ENCODE results near the gene TYRO3.

The TYRO3 gene

DNA sequence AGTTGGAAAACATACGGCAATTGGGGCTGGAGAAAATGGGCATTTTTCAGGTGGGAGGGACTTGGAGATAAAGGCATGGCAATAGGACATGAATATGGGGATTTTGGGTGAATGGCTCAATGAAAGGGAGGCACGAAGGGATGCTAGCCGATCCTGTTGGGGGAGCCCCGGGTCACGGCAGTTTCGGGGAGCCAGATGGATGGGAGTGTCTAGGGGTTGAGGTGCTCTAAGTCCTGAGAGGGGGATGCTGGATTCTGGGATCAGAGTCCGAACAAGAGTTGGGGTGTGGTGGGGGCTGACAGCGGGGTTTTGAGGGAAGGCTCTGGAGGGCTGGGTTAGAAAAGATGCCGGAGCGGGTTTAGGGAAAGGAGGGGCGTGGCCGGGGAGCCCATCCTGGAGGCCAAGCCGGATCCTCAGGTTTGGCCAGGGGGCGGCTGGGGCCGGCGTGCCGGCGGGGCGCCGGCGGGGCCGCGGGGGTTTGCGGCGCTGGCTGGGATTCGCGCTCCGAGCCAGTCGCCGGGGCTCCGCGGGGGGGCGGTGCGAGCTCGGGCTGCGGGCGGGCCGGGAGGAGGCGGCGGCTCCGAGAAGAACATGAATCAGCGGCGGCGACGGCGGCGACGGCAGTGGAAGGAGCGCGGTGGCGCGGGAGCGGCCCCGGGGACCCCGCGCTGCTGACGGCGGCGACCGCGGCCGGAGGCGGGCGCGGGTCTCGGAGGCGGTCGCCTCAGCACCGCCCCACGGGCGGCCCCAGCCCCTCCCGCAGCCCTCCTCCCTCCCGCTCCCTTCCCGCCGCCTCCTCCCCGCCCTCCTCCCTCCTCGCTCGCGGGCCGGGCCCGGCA is at the start of gene TYRO3:
TYRO3 (plus strand) TSS at position 813 of the 839 bp plus-strand sequence. CDS start 46 bp downstream, outside the sequence.
- DNase-seq (ENCODE audit: low read depth, low spot score) = peak; percentile 83

DNA sequence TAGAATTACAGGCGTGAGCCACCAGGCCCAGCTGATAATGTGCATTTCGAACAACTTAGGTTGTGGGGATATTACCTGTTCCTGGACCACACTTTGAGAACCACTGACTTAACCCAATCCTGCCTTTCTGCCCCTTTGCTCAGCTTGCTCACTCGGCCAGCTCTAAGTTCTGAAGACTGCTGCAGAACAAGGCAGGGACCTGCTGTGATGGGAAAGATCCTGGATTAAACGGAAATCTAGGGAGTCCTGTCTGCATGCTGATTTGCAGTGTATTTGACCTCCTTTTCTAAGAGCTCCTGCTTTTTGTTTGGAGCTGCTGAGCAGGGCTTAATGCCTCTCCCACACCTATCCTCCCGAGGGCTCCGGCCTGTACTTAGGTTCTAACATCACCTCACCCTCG is 48.3 kb upstream of the TYRO3 start:
- no peak for DNase-seq (ENCODE audit: low read depth, low spot score)

DNA sequence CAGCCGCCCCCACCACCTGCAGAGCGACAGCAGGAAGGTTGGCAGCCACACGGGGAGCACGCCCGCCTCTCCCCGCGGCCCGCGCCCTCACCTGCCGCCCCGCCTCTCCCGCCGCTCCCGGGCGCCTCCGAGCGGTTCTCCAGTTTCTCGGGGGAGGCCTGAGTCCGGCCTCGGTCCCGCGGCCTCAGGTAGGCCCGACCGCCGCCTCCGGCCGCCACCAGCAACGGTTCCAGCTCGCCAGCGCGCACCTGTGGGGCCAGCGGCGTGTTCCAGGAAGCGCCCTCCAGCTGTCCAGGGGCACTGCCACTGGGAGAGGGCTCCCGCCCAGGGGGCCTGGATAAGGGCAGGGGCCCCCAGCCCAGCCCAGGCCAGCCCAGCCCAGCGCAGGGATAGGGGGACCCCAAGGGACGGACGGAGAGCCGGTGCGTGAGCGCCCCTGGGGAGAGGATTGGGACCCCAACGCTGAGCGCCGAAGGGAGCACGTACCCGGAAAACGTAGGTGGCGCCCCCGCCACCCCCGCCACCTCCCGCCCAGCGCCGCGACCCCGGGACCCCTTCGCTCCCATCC is 47.6 kb upstream of the TYRO3 start:
- DNase-seq (ENCODE audit: low read depth, low spot score) = no peak

DNA sequence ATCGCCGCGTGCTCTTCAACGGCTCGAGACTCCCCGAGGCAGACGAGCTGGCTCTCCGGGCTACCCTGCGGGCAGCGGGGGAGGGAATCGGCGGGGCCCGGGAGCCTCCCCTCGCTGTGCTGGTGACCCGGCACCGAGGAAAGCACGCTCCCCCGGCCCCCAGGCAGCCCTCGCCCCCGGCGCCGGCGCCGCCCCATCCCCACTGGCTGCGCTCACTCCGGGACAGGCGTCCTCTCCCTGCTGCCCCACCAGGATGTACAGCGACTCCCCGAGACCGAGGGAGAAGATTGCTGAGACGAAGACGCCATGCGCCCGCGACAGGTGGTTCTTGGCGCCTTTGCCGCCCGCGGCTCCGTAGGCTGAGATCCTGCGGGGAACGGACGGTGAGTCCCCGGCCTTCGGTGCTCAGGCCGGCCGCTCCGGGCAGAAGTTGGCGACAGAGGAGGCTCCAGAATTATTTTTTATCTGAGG is 47.1 kb upstream of the TYRO3 start:
- DNase-seq (ENCODE audit: low read depth, low spot score) = peak; percentile 23

DNA sequence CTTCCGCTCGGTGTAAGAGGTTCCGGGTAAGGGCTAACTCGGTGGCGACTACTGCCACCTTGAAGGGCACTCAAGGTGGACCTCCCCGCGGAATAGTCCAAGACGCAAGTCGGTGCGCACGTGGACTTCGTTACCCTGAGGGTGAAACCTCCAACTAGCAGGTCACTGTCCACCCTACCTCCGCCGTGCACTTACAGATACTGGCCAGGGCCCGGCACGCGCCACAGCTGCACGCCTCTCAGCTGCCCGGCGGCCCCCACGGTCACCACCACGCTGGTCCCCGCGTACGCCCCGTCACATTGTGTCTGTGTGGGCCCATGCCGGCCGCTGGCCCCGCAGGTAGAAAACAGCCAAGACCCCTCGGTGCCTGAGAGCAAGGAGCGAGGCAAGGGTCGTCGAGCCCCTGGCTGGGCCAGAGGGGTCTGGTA is 46.5 kb upstream of the TYRO3 start:
- no peak for DNase-seq (ENCODE audit: low read depth, low spot score)

DNA sequence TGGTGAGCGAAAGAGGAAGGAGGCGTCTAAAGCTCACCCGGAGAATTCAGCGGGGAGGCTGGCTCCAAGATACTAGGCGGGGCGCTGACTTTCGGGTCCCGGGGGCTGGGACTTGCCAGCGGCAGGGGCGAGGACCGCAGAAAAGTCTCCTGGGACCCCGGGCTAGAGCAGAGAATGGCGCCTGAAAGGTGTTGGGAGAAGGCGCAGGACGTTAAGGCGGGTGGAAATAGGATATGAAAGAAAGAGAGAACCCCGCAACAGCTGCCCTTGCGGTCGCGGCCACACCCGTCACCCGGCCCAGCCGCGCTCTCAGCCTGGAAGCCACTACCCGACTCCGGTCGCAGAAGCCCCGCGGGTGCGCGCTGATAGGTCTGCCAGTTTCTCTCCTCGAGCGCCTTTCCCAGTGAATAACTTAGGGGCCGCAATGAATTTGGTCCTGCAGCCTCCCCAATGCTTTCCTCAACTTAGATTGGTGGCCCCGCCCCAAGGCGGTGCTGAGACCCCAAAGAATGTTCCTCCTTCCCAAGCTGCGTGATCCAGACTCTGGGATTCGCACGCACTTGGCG is 46.0 kb upstream of the TYRO3 start:
- DNase-seq (ENCODE audit: low read depth, low spot score) = peak; percentile 29

DNA sequence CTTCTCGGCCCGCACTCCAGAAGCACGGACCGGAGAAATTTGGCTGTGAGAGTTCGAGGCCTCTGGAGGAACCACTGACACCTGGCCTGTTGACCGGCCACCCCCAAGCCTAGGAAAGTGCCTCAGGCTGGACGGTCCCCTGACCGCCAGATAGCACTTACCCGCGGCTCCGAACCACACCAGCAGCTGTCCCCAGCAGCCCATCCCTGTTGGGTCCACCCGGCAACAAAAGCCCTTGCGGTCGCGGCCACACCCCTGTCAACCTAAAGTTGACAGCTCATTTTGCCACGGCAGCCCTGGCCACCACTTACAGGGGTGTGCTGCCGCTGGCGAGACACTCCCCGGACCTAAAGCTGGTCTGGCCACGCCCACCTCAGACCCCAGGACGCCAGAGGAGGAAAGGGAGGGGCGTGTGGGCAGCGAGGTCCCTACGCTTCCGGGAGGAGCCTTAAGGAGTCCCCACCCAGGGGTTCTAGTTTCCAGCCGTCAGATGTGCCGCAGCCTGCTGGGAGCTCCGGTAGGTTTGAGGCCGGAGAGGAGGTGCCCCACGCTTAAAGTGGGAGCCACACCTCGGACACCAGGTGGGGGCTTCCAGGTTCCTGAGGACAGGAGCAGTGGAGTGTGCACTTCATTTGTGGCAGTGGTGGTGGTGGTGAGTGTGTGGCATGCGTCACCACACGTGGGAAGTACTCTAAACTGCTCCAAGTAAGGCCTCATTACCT is 45.3 kb upstream of the TYRO3 start, which contains the start of gene LTK:
LTK (minus strand) TSS at position 322 of the 722 bp plus-strand sequence; CDS start at position 204, 118 bp downstream.
- peak; percentile 42 for DNase-seq (ENCODE audit: low read depth, low spot score)

DNA sequence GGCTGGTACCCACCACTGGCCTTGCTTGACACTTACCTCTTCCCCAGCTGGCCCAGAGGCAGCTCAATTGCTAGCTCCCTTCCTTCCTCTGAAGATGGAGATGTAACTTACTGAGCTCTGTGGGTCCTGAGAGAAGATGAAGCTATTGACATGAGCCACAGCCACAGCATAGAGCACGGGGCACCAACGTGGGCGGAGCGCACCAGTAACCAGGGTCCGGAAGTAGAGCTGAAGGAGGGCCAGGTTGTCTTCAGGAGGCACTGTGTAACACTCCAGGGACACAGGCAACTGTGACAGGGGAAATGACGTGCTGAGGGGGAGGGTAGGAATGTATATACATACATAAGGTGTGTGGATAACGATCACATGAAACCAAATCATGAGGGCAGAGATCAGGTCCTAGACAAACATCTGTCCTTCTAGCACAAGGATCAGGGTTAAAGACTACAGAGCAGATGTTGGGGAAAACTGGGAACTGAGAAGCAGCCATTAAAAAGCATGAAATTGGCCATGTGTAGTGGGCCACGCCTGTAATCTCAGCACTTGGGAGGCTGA is 41.0 kb upstream of the TYRO3 start:
- no peak for DNase-seq (ENCODE audit: low read depth, low spot score)

DNA sequence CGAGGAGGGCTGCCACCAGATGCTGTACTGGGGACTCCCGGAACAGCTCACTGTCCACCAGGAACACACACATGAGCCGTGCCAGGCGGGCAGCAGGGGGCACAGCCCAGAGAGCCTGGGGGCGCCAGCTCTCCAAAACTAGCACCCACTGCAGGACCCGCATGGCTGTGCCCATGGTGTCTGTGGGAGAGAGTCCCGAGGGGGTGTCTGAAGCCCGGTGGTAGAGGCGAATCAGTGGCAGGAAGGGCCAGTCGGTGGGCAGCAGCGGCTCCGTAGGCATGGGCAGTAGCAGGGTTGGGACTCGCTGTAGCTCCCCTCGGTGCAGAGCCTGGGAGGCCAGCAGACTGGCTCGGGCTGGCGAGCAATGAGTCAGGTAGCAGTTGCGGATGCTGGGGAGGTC is 38.4 kb upstream of the TYRO3 start:
- DNase-seq (ENCODE audit: low read depth, low spot score) = no peak

DNA sequence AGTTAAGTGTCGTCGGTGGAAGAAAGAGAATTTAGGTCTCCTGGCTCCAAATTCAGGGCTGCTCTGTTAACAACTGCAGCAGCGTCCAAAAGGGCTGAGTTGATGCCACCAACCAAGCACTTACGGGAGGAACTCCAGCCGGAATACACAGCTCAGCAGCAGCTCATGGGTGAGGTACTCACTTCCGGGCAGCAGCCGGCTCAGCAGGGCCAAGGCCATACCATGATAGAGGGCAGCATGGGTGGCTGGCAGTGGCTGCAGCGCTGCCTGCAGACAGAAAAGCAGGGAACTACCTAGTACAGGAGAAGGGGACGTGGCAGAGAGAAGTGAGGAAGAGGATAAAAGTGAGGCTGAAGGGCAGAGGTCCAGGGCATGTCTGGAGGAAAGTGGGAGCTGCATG is 37.4 kb upstream of the TYRO3 start:
- DNase-seq (ENCODE audit: low read depth, low spot score) = no peak

DNA sequence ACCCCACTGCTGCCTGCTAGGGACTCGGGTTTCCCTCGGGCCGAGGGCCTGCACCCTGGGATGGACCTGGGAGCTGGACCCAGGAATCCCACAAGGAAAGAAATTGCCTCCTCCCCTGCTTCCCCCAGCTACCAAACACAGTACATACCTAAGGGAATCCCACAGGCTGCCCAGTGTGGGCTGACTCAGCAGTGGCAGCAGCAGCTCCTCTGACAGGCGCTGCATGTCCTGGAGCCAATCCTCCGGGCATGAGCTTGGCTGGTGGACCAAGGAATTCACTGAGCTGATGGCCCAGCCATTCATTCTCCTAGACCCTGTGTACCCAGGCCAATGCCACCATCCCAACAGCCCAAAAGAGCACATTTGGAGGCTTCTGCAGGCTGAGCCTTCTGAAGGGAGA is 35.9 kb upstream of the TYRO3 start:
- DNase-seq (ENCODE audit: low read depth, low spot score) = peak; percentile 79

DNA sequence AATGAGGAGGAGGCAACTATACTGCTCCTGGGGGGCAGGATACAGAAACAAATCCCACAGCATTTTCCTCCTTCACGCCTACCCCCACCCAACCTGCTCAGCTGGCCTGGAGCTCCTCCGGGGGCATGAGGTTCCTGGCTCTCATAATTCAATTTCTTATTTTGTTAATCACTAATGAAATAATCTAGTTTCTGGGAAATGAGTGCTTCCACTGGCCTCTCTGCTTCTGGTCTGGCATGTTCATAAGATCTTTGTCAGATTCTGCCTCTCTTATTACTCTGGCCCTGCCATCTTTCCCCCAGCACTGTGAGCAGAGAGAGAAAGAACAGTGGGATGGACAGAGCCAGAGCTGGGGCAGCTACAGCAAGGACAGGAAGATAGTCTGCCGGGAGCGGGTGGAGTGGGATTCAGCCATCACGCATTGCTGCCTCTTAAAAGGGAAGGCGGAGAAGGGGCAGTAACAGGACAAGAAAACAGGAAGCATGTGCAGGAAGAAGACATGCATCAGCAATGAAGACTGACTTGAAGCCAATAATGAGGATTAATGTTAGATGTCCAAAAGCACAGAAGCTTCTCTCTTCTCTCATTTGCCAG is 28.6 kb upstream of the TYRO3 start:
- no peak for DNase-seq (ENCODE audit: low read depth, low spot score)

DNA sequence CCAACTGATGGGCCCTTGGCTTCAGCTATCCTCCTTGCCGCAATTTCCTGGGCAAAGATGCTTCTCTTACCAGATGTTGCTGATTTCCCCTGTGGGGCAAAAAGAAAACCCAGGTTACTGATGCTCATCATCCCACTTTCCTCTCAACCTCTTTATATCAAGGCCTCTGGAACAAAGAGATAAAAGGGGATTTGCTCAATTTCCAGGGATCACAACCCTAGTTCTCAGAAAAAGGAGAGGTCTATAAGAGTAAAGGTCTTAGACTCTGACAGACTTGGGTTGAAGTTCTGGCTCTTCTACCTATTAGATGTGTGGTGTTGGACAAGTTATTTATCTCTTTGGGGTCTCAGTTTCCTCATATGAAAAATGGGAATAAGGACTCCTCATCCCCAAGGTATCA is 23.5 kb upstream of the TYRO3 start:
- DNase-seq (ENCODE audit: low read depth, low spot score) = no peak

DNA sequence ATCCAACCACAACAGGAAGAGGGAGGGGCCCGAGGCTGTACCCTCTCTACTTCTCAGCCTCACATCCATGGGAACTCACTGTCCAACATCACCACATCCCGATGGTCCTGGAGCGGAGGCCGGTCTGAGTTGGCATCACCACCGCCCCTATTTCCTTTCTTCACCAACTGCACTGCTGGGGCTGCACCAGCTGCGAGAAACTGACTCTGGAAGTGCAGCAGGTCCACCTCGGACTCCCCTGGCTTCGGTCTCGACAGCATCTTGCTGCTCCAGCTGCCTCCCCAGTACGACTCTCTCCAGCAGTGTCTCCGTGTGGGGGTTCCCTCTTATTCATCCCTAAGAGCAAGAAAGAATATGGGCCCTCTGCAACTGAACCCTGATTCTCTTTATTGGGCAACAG is 22.1 kb upstream of the TYRO3 start:
- DNase-seq (ENCODE audit: low read depth, low spot score) = no peak

DNA sequence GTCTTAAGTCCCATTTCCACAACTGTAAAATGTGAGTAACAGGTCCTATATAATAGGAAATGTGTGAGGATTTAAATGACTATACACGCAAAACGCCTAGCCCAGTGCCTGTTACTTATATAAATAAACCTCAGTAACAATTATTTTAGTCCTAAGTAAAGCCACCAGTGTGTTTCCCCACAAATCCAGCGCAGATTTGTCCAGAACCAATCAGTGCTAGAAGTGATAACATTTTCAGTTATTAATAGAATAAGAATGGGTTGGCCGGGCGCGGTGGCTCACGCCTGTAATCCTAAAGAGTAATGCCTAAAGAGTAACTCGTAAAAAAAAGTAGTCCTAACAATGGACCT is 15.5 kb upstream of the TYRO3 start:
- DNase-seq (ENCODE audit: low read depth, low spot score) = no peak

DNA sequence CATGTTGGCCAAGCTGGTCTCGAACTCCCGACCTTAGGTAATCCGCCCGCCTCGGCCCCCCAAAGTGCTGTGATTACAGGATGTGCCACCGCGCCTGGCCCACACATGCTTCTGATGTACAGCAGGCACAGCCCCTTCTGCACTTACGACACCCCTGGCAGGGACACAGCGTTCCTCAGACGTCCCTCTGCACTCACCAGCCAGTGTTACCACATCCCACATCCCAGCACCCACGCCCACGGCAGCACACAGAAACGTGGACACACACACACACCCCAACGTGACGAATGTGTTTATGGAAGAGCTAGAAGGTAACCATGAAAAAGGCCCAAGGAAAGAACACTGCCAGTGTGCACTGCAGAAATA is 14.4 kb upstream of the TYRO3 start:
- no peak for DNase-seq (ENCODE audit: low read depth, low spot score)

DNA sequence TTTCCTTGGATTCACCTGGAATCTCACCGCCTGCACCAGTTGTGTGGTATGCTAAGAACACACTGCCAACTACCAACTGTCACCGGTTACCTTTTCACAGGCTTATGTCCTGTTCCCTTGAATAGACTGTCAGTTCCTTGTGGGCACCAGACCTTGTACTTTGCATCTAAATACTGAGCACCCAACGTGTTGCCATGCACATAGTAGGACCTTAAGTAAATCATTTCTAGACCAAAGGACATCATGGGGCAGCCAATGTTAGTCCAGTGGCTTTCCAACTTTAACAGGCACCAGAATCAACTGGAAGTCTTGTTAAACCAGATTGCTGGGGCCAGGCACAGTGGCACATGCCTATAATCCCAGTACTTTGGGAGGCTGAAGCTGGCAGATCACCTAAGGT is 13.8 kb upstream of the TYRO3 start:
- DNase-seq (ENCODE audit: low read depth, low spot score) = no peak

DNA sequence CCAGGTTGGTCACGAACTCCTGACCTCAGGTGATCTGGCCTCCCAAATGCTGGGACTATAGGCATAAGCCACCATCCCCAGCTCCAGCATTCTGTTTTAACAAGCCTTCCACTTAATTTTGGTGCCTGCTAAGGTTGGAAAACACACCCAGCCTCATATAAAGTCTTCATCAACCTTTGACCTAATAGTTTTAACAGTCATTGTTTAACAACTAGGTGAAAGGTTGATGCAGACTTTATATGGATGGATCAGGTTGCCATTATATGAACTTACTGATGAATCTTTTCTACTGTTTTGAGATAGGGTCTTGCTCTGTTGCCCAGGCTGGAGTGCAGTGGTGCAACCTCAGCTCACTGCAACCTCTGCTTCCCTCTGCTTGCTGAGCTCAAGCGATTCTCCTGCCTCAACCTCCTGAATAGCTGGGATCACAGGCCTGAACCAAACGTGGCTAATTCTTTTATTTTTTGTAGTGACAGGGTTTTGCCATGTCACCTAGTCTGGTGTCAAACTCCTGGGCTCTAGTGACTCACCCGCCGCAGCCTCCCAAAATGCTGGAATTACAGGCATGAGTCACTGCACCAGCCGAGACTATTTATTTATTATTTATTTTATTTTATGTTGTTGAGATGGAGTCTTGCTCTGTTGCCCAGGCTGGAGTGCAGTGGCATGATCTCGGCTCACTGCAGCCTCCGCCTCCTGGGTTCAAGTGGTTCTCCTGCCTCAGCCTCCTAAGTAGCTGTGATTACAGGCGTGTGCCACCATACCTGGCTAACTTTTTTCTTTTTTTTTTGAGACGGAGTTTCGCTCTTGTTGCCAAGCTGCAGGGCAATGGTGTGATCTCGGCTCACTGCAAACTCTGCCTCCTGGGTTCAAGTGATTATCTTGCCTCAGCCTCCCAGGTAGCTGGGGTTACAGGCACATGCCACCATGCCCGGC is 11.9 kb upstream of the TYRO3 start:
- DNase-seq (ENCODE audit: low read depth, low spot score) = peak; percentile 66

DNA sequence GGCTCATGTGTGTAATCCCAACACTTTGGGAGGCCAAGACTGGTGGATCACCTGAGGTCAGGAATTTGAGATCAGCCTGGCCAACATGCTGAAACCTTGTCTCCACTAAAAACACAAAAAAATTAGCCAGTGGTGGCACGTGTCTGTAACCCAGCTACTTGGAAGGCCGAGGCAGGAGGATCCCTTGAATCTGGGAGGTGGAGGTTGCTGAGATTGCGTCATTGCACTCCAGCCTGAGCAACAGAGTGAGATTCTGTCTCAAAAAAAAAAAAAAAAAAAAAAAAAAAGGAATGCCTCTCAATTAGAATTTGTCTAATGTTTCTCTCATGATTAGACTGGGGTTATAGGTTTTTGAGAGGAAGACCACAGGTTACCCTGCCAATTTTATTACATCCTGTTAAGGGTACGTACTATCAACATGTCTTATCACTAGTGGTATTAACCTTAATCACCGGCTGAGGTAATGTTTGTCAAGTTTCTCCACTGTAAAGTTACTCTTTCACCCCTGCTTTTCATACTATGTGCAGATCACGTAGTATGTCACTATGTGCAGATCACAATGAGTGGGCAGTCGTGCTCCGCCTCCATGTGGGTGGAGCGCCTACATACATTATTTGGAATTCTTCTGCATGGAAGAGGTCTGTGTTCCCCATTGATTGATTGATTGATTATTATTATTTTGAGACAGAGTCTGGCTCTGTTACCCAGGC is 8.8 kb upstream of the TYRO3 start:
- DNase-seq (ENCODE audit: low read depth, low spot score) = no peak

DNA sequence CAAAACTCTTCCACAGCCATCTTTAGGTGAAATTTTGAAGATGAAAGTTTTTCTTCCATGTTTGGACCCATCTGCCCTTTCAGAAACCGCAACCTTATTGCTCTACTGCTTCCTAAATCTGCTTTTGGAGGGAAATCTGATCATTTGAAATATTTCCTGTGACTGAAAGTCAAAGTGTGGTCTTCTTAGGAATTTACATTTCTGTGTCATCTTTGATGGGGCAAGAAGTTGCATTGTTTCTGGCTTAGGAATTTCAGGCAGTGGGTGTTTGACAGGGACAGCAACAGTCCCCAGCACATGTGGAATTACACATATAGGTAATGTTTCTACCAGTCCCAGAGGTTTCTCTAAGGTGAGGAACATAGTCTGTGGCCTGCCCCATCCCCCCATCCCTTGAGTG is 5.3 kb upstream of the TYRO3 start:
- DNase-seq (ENCODE audit: low read depth, low spot score) = no peak

All from astrocyte of the hippocampus (primary cell).